Loucy (cell line): Measurements from ENCODE around the gene MGAT5B.
A peak's percentile ranks its signal among the peaks of the same experiment; 100 is the strongest.

ENCODE experiments used
- H2AFZ ChIP-seq: fragments of 200-600 bp; sonication (generic); 2 replicates; pipeline ENCODE4 v1.6.0; 2016; ENCODE audit warnings: antibody characterized with exemption, mild to moderate bottlenecking, low read length, moderate library complexity
- H3F3A ChIP-seq: fragments of 200-600 bp; 2 replicates; pipeline ENCODE4 v1.6.0; 2016; ENCODE audit warnings: antibody characterized with exemption, low read depth, mild to moderate bottlenecking
- H3K27me3 ChIP-seq: fragments of 200-600 bp; sonication (generic); 2 replicates; pipeline ENCODE4 v1.6.1; 2014; ENCODE audit warnings: low read length, mild to moderate bottlenecking; ENCODE audit not compliant: insufficient read depth, poor library complexity, severe bottlenecking
- H3K36me3 ChIP-seq: fragments of 200-600 bp; sonication (generic); 2 replicates; pipeline ENCODE4 v1.6.1; 2016; ENCODE audit warnings: low read length; ENCODE audit not compliant: insufficient read depth
- H3K4me1 ChIP-seq: fragments of 200-600 bp; sonication (generic); 2 replicates; pipeline ENCODE4 v1.5.1; 2014; ENCODE audit warnings: low read length, mild to moderate bottlenecking; ENCODE audit not compliant: insufficient read depth, poor library complexity, severe bottlenecking
- H3K4me2 ChIP-seq: fragments of 200-600 bp; sonication (generic); 2 replicates; pipeline ENCODE4 v1.6.0; 2014; ENCODE audit warnings: antibody characterized with exemption, low read length, low read depth, mild to moderate bottlenecking; ENCODE audit not compliant: poor library complexity, severe bottlenecking
- H3K4me3 ChIP-seq: fragments of 200-600 bp; sonication (generic); 2 replicates; pipeline ENCODE4 v1.5.1; 2014; ENCODE audit warnings: low read length, mild to moderate bottlenecking, mixed read lengths; ENCODE audit not compliant: poor library complexity, severe bottlenecking
- H3K79me2 ChIP-seq: fragments of 200-600 bp; sonication (generic); 2 replicates; pipeline ENCODE4 v1.6.1; 2014; ENCODE audit warnings: low read length; ENCODE audit not compliant: insufficient read depth
- H3K9ac ChIP-seq: fragments of 200-600 bp; sonication (generic); 2 replicates; pipeline ENCODE4 v1.6.0; 2014; ENCODE audit warnings: mild to moderate bottlenecking, low read depth, low read length, moderate library complexity; ENCODE audit not compliant: poor library complexity, severe bottlenecking
- H3K9me2 ChIP-seq: fragments of 200-600 bp; sonication (generic); replicated peaks from 2 replicates; pipeline ENCODE4 v1.6.1; 2016; ENCODE audit warnings: low read depth, low read length, mixed read lengths
- H3K9me3 ChIP-seq: fragments of 200-600 bp; sonication (generic); 2 replicates; pipeline ENCODE4 v1.6.1; 2014; ENCODE audit warnings: mild to moderate bottlenecking, antibody characterized with exemption, low read length, low read depth; ENCODE audit not compliant: insufficient read depth
- H4K20me1 ChIP-seq: fragments of 200-600 bp; sonication (generic); 2 replicates; pipeline ENCODE4 v1.6.0; 2014; ENCODE audit warnings: antibody characterized with exemption, low read length, mild to moderate bottlenecking; ENCODE audit not compliant: insufficient read depth, poor library complexity, severe bottlenecking
- CTCF ChIP-seq: fragments of 200-600 bp; sonication (generic); conservative IDR thresholded peaks from 2 replicates; pipeline ENCODE4 v1.5.1; 2014; ENCODE audit warnings: mild to moderate bottlenecking, antibody characterized with exemption, low read length
- EZH2phosphoT487 ChIP-seq: fragments of 200-600 bp; IDR thresholded peaks from 2 replicates; pipeline ENCODE4 v1.6.1; 2018; ENCODE audit warnings: antibody characterized with exemption, mild to moderate bottlenecking, moderate library complexity, borderline replicate concordance

Gene MGAT5B

GRCh38 chr17:76866774-76867577 lies 1.2 kb upstream of the MGAT5B start:
- no peak overlapping the region for H2AFZ ChIP-seq
- H3K4me1 ChIP-seq, result no peaks in the 10 kb centered on the region
- no peaks in the 10 kb centered on the region for H3K27me3 ChIP-seq
- H3K9ac ChIP-seq, result no peak overlapping the region
- no peak overlapping the region for H3K4me2 ChIP-seq
- no peaks in the 10 kb centered on the region for H3K9me2 ChIP-seq
- no peaks in the 10 kb centered on the region for H3K9me3 ChIP-seq
- no peaks in the 10 kb centered on the region for H4K20me1 ChIP-seq
- H3K36me3 ChIP-seq, result no peaks in the 10 kb centered on the region
- TF ChIP-seq CTCF, result no peak
- TF ChIP-seq EZH2phosphoT487, result no peak
- H3F3A ChIP-seq, result no peaks in the 10 kb centered on the region
- H3K79me2 ChIP-seq, result no peaks in the 10 kb centered on the region
- H3K4me3 ChIP-seq, result no peak overlapping the region

DNA sequence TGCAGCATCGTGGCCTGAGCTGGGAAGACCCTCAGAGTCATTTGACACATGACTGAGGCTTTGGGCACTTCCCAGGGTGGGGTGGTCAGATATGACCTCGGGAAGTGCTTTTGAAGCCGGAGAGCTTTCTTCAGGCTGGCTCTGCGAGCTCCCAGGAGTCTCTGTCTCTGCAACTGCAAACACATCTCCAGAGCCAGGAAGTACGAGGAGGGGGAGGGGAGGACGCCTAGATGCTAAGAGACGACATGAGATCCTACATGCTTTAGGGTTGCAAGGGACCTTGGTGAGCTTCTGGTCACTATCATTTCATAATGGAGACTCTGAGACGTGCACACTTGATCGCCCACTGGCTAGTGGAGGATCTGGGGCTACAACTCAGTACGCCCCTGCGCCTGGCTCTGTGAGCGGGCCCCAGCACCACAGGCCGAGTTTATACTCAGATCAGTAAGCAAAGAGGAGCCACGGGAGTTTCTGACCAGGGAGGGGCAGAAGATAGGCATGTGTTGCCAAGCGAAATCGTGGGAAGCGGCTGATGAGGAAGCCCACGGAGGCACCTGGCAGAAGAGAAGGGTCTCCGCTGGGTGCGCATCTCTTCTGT lies 527 bp upstream of the MGAT5B start:
- Histone ChIP-seq H3K4me1 (no peaks in the 10 kb centered on the region), H3K4me2 (no peak overlapping the region), H3K36me3 (no peaks in the 10 kb centered on the region), H2AFZ (peak overlapping the region; percentile 78), H3K9ac (no peak overlapping the region), H3K27me3 (no peaks in the 10 kb centered on the region), H3K4me3 (no peak overlapping the region), H3K9me2 (no peaks in the 10 kb centered on the region), H4K20me1 (no peaks in the 10 kb centered on the region), H3K79me2 (no peaks in the 10 kb centered on the region), H3F3A (no peaks in the 10 kb centered on the region), H3K9me3 (no peaks in the 10 kb centered on the region)
- TF ChIP-seq CTCF, result no peak
- no peak for TF ChIP-seq EZH2phosphoT487

- Histone ChIP-seq H3K4me1 (no peaks in the 10 kb centered on the region), H3K79me2 (no peaks in the 10 kb centered on the region), H4K20me1 (no peaks in the 10 kb centered on the region), H2AFZ (no peak overlapping the region), H3K27me3 (no peaks in the 10 kb centered on the region), H3K36me3 (no peaks in the 10 kb centered on the region), H3K9me3 (no peaks in the 10 kb centered on the region), H3K9me2 (no peaks in the 10 kb centered on the region), H3F3A (no peaks in the 10 kb centered on the region), H3K9ac (no peak overlapping the region), H3K4me2 (no peak overlapping the region), H3K4me3 (no peak overlapping the region)
- TF ChIP-seq EZH2phosphoT487 (no peak), CTCF (no peak)
Observed at GRCh38 chr17:76868669-76869495, 678 bp downstream of the MGAT5B start.
